ENCODE measurements around the gene VSIG4. TPM values are rescaled to one million over a fixed set of nuclear protein-coding genes. Genes with fewer than 3 reads are reported as not detected.
"Not testable (repeated sequence)": the region's sequence is repeated elsewhere in the genome, so short reads cannot be mapped to it uniquely, and the experiment has no call there.

VSIG4 gene
- total RNA-seq, 1 donor from 2014 or later, result 45.0 TPM

- DNase-seq (ENCODE audit: low spot score), result not testable (repeated sequence)
Observed at GRCh38 chrX:65977161-65977560, 62.7 kb downstream of the VSIG4 start.

GRCh38 chrX:65976161-65976560 lies 63.7 kb downstream of the VSIG4 start:
- DNase-seq (ENCODE audit: low spot score), result no peak

- DNase-seq (ENCODE audit: low spot score), result not testable (repeated sequence)
Observed at GRCh38 chrX:65975161-65975751, 64.6 kb downstream of the VSIG4 start.

Other genes starting within 250 kb of the VSIG4 start
- gene HEPH, start 124.2 kb upstream of the VSIG4 start, total RNA-seq (ENCODE audit: insufficient read depth, low replicate concordance), result 46.0 TPM

Data from umbilical cord (tissue), 2 donors.